Measurements from ENCODE around the gene OR4X1.
A peak's percentile ranks its signal among the peaks of the same experiment; 100 is the strongest.
"Not testable (repeated sequence)": the region's sequence is repeated elsewhere in the genome, so short reads cannot be mapped to it uniquely, and the experiment has no call there.

Gene OR4X1, protein sequence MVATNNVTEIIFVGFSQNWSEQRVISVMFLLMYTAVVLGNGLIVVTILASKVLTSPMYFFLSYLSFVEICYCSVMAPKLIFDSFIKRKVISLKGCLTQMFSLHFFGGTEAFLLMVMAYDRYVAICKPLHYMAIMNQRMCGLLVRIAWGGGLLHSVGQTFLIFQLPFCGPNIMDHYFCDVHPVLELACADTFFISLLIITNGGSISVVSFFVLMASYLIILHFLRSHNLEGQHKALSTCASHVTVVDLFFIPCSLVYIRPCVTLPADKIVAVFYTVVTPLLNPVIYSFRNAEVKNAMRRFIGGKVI

GRCh38 chr11:48263423-48263911 lies at the start of gene OR4X1:
OR4X1 (plus strand) TSS chr11:48263861; CDS start chr11:48263861, 0 bp downstream.
- DNase-seq: no peak

DNA sequence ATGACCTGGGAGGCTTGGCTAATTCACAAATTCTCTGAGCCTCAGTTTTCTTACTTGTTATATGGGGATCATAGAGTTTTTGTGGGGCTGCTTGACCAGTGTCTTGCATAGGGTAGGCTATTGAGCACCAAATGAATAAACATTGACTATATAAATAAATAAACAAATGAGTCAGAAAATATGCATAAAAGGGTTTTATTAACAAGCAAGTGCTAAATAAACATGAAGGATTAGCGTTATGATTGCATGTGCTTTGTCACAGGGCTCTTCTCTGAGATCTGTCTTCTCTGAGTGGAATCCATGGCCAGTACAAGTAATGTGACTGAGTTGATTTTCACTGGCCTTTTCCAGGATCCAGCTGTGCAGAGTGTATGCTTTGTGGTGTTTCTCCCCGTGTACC lies 47.2 kb upstream of the OR4X1 start, which contains the start of gene OR4B1:
OR4B1 (plus strand) TSS at position 301 of the 400 bp plus-strand sequence; CDS start at position 301, 0 bp downstream.
- DNase-seq: no peak

- no peak for DNase-seq
Observed at GRCh38 chr11:48228761-48229160, 34.9 kb upstream of the OR4X1 start.

- DNase-seq: not testable (repeated sequence)
Observed at GRCh38 chr11:48230057-48230456, 33.6 kb upstream of the OR4X1 start.

DNA sequence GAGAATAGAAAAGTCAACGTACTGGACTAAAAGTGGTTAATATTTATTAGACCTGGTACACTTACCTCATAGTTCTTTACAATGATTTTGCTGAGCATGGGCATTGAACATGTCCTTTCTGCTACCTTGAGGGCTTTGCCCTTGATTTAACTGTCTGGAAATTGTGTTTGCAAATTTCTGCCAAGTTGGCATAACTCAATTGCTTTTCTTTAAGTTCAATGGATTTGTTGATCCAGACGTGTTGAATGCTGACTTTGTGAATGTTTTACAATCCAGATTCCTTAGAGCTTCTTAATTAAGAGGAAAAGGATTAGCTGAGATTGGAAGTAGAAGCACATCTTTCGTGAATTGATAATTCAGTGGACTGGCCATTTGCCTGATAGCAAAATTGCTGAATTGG lies 25.9 kb upstream of the OR4X1 start:
- no peak for DNase-seq

DNA sequence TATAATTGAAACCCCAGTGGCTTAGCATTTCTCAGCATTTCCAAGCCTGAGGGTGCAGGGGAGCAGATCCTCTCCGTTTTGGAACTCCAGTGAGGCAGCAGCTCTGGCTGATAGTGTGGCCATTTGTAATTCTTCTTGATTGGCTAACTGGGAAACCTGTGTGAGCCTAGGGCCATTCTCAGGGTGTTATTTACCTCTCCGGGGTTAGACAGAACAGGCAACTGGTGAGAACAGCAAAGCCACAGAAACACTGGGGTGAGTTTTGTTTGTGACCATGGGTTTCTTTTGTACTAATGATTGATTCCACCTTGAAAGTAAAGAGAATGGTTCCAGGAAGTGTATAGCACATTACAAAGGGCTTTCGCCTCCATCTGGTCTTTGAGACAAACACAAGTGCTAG lies 21.2 kb upstream of the OR4X1 start:
- no peak for DNase-seq

DNA sequence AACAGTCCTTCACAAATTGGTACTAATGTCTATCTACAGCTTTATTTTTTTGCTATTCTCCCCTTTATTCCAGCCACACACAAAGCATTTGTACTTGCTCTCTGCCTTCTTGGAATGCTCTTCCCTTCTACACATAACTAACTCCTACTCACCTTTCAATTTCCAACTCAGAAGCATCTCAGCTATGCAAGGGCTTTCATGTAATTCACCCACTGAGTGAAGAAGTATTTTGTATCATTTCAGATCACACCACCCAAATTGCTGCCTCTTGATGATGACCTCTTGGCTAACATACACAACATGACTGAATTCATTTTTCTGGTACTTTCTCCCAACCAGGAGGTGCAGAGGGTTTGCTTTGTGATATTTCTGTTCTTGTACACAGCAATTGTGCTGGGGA lies 18.9 kb upstream of the OR4X1 start, which contains the start of gene OR4X2:
OR4X2 (plus strand) TSS at position 301 of the 400 bp plus-strand sequence; CDS start at position 301, 0 bp downstream.
- no peak for DNase-seq

DNA sequence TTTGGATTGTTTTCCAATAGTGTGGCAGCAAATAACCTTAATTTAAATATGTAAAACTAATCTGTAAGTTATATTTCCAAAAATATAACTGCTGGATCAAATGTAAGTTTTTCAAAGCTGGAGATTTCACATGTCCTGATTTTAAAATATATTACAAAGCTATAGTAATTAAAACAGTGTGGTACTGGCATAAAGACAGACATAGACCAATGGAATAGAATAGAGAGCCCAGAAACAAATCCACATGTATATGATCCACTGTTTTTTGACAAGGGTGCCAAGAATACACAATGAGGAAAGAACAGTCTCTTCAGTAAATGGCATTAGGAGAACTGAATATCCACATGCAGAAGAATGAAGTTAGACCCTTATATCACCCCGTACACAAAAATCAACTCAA lies 14.8 kb upstream of the OR4X1 start:
- DNase-seq: no peak

DNA sequence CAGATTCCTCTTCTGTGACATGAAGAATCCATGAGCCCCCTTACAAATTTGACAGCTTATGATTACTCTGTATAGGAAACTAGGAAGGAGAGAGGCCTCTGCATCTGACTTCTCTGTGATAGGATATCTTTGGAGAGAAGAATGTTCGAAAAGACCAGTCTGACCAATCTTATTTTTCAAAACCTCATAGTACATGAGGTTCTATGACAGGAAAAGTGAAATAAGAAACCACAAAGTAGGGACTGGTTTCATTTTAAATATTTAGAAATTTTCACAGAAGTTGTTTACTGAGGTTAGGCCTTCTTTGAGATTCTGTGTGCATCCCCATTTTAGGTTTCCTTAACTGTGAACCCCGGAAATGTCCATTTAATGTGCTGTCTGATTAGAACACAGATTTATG lies 2.1 kb upstream of the OR4X1 start:
- DNase-seq: no peak

GRCh38 chr11:48270621-48271020 lies 7.0 kb downstream of the OR4X1 start:
- no peak for DNase-seq

GRCh38 chr11:48272606-48273005 lies 8.9 kb downstream of the OR4X1 start:
- no peak for DNase-seq

DNA sequence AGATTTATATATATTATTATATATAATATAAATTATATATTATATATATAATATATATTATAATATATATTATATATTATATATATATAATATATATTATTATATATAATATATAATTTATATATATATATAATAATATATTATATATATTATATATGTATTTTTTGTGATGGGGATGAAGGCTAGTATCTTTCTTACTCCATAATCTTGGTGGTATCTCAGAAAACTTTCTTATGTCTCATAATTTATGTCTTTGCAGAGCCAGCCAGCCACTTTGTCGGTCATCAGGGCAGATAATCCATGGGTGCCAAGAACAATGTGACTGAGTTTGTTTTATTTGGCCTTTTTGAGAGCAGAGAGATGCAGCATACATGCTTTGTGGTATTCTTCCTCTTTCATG lies 42.3 kb downstream of the OR4X1 start, which contains the start of gene OR4S1:
OR4S1 (plus strand) TSS at position 301 of the 400 bp plus-strand sequence; CDS start at position 301, 0 bp downstream.
- no peak for DNase-seq

- DNase-seq: peak; percentile 7 to 54
Observed at GRCh38 chr11:48307760-48308386, 44.2 kb downstream of the OR4X1 start.

DNA sequence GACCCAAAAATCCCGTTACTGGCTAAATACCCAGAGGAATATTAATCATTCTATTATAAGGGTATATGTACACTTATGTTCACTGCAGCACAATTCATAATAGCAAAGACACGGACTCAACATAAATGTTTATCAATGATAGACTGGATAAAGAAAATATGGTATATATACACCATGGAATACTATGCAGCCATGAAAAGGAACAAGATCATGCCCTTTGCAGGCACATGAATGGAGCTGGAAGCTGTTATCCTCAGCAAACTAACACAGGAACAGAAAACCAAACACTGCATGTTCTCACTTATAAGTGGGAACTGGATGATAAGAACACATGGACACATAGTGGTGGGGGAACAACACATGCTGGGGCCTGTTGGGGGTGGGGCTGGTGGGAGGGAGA lies 49.9 kb downstream of the OR4X1 start:
- DNase-seq: not testable (repeated sequence)
